Liver (tissue), 3 donors: ENCODE data around the gene SCIN.

Experiments used
- CTCF ChIP-seq: fragments of 150-350 bp; IDR thresholded peaks from 2 replicates; pipeline ENCODE4 v1.5.1; 2017; ENCODE audit warnings: improper control_type of control experiment, low read depth, low read length; ENCODE audit not compliant: missing input control
- HNF4A ChIP-seq, 2 donors: conservative IDR thresholded peaks; 2 replicates each; pipeline ENCODE4 v1.6.1; 2016; ENCODE audit warnings: antibody characterized with exemption in 2 of 2, mild to moderate bottlenecking in 2 of 2
- MAX ChIP-seq: IDR thresholded peaks from 2 replicates; pipeline ENCODE4 v1.6.1; 2016; ENCODE audit warnings: antibody characterized with exemption
- donor health status: healthy.
- donor health status: healthy.

GRCh38 chr7:12695965-12696364, 125.4 kb downstream of the SCIN start:
- TF ChIP-seq HNF4A (conservative IDR thresholded peaks at IDR 0.05), result no peak
- TF ChIP-seq CTCF, result no peak
- no peak for TF ChIP-seq MAX
